ENCODE data around the gene DNAH3. TPM values are rescaled to one million over a fixed set of nuclear protein-coding genes. Genes with fewer than 3 reads are reported as not detected.

The DNAH3 gene
- total and polyA plus RNA-seq, 2 of the 13 experiments (the other 11 are each of a cell fraction or from before 2014, with no cell fraction given), result 0.07 to 0.08 TPM

GRCh38 chr16:21156767-21157467 is 6.3 kb upstream of the DNAH3 start (continued):
- TF ChIP-seq SRSF4 (IDR thresholded peaks at IDR 0.05; ENCODE audit: low read depth, low read length, poor library complexity, severe bottlenecking) (no peak), CSRNP1 (CRISPR knock-in tag; IDR thresholded peaks at IDR 0.05) (no peak), ZBTB34 (CRISPR knock-in tag; IDR thresholded peaks at IDR 0.05) (no peak), ZNF382 (CRISPR knock-in tag; IDR thresholded peaks at IDR 0.05; ENCODE audit: borderline replicate concordance) (no peak), ZMYM4 (CRISPR knock-in tag; IDR thresholded peaks at IDR 0.05) (no peak), ELF3 (CRISPR knock-in tag; IDR thresholded peaks at IDR 0.05) (peak; percentile 51; the same call in 1 of the 2 replicates), ZFP36L1 (CRISPR knock-in tag; IDR thresholded peaks at IDR 0.05) (no peak), ZNF567 (CRISPR knock-in tag; IDR thresholded peaks at IDR 0.05; ENCODE audit: borderline replicate concordance) (0 out of 2 replicates have a peak, but pooled peaks have one; percentile 59), ZBTB21 (CRISPR knock-in tag; IDR thresholded peaks at IDR 0.05) (no peak), ZMYM3 (CRISPR knock-in tag; IDR thresholded peaks at IDR 0.05) (no peak), SPEN (CRISPR knock-in tag; IDR thresholded peaks at IDR 0.05; ENCODE audit: low read depth) (0 out of 2 replicates have a peak, but pooled peaks have one; percentile 25), ZNF557 (CRISPR knock-in tag; IDR thresholded peaks at IDR 0.05) (no peak), MAFF (IDR thresholded peaks at IDR 0.05; ENCODE audit: low read depth, low read length) (peak; percentile 66), ZNF773 (CRISPR knock-in tag; IDR thresholded peaks at IDR 0.05; ENCODE audit: borderline replicate concordance) (no peak), DNMT3B (CRISPR knock-in tag; conservative IDR thresholded peaks at IDR 0.05) (no peak), IKZF5 (CRISPR knock-in tag; IDR thresholded peaks at IDR 0.05) (no peak), TIGD3 (CRISPR knock-in tag; IDR thresholded peaks at IDR 0.05; ENCODE audit: borderline replicate concordance) (no peak), KMT2A (CRISPR knock-in tag; IDR thresholded peaks at IDR 0.05) (no peak), ZNF460 (CRISPR knock-in tag; IDR thresholded peaks at IDR 0.05; ENCODE audit: borderline replicate concordance) (no peak), ZFP91 (CRISPR knock-in tag; IDR thresholded peaks at IDR 0.05; ENCODE audit: borderline replicate concordance) (no peak), RFXANK (CRISPR knock-in tag; IDR thresholded peaks at IDR 0.05) (no peak), TEAD3 (CRISPR knock-in tag; optimal IDR thresholded peaks at IDR 0.05; ENCODE audit: borderline replicate concordance) (peak; percentile 85)

Measured in HepG2 (cell line).